ENCODE measurements around the gene USP3. TPM values are rescaled to one million over a fixed set of nuclear protein-coding genes. Genes with fewer than 3 reads are reported as not detected.

USP3 gene
- total RNA-seq, 1 donor from 2014 or later, result 46.3 TPM

DNA sequence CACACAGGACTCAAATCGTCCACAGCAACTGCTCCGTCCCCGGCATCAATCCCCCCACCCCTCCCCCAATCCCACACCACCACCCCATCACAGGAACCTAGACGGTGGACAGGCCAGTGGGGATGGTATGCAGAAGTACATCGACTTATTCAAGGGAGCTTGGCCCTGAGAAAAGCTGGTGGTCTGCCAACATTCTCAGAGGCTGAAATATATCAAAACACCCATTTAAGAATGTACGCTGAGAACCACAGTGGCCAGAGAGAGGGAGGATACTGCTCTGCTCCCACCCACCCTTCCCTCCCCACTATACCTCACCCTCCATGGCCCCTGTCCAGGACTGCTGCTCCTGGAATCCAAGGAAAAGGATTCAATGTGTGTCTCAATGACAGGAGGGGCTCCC is 12.4 kb upstream of the USP3 start:
- H3K27me3 ChIP-seq (ENCODE audit: control insufficient read depth, insufficient read depth, low read length), result no peaks in the 10 kb centered on the region
- no peak for DNase-seq (ENCODE audit: low read depth)
- no peak overlapping the region for H3K4me3 ChIP-seq (ENCODE audit: low read depth, low read length)
- TF ChIP-seq, protein P1, sequence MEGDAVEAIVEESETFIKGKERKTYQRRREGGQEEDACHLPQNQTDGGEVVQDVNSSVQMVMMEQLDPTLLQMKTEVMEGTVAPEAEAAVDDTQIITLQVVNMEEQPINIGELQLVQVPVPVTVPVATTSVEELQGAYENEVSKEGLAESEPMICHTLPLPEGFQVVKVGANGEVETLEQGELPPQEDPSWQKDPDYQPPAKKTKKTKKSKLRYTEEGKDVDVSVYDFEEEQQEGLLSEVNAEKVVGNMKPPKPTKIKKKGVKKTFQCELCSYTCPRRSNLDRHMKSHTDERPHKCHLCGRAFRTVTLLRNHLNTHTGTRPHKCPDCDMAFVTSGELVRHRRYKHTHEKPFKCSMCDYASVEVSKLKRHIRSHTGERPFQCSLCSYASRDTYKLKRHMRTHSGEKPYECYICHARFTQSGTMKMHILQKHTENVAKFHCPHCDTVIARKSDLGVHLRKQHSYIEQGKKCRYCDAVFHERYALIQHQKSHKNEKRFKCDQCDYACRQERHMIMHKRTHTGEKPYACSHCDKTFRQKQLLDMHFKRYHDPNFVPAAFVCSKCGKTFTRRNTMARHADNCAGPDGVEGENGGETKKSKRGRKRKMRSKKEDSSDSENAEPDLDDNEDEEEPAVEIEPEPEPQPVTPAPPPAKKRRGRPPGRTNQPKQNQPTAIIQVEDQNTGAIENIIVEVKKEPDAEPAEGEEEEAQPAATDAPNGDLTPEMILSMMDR (IDR thresholded peaks at IDR 0.05; ENCODE audit: insufficient read depth, low read length, poor library complexity, severe bottlenecking), result no peak
- H3K36me3 ChIP-seq (ENCODE audit: control insufficient read depth, insufficient read depth, low read length), result no peaks in the 10 kb centered on the region

DNA sequence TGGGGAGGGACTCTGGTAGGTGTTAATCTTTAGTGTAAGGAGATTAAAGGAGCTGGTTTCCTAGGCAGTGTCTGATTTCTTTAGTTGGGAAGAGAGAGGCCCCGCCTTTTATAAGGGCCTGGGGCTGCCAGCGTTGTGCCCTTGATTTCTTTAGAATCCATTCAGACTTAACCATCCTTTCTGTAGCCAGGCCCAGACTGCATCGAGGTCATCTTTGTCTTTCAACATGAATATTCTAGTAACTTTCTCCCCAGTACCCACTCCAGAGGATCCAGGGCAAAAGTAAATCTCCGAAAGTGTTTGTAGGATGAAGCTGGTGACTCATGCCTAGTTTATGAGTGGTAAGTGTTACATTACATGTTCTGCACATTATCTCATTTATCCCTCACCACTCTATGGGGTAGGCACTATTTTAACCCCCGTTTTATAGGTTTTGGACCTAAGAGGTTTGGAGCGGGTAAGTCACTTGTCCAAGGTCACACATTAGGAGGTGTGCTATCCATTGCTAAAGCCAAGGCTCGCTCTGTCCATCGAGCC is 11.8 kb upstream of the USP3 start:
- TF ChIP-seq, protein P1 (IDR thresholded peaks at IDR 0.05; ENCODE audit: insufficient read depth, low read length, poor library complexity, severe bottlenecking), result no peak
- DNase-seq (ENCODE audit: low read depth), result no peak
- H3K4me3 ChIP-seq (ENCODE audit: low read depth, low read length), result no peak overlapping the region
- no peaks in the 10 kb centered on the region for H3K36me3 ChIP-seq (ENCODE audit: control insufficient read depth, insufficient read depth, low read length)
- no peaks in the 10 kb centered on the region for H3K27me3 ChIP-seq (ENCODE audit: control insufficient read depth, insufficient read depth, low read length)

DNA sequence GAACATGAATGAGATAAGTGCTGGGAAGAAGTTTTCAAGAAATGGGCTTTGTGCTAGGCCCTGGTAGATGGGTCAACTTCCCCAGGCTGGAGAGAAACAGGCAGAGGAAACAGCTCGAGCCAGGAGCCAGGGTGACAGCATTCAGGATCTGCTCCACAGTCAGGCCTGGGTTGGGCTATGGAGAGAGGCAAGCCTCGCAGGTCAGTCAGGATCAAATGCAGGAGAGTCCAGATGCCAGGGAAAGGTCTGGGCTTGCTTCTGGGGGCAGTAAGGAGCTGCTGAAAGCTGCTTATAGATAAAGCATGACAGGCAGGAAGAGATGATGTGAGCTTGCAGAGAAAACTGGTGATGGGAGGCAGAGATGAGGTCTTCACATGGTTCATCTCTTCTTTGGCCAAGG is 11.0 kb upstream of the USP3 start:
- no peak for DNase-seq (ENCODE audit: low read depth)
- Histone ChIP-seq H3K27me3 (ENCODE audit: control insufficient read depth, insufficient read depth, low read length) (no peaks in the 10 kb centered on the region), H3K4me3 (ENCODE audit: low read depth, low read length) (no peak overlapping the region), H3K36me3 (ENCODE audit: control insufficient read depth, insufficient read depth, low read length) (no peaks in the 10 kb centered on the region)
- TF ChIP-seq, protein P1 (IDR thresholded peaks at IDR 0.05; ENCODE audit: insufficient read depth, low read length, poor library complexity, severe bottlenecking), result no peak

DNA sequence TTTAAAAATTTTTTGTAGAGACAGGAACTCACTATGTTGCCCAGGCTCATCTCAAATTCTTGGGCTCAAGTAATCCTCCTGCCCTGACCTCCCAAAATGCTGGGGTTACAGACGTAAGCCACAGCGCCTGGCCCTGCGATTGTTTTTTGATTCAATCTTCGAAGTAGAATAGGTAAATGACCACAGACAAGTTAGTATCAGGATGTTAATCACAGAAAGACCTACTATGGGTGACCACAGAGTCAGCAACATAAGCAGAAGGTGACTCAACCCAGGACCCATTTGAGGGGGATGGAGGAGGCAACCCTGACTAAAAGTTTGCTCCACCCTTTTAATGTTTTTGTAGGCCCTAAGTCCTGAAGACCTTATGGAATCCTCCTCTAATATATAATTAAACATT is 10.0 kb upstream of the USP3 start:
- Histone ChIP-seq H3K36me3 (ENCODE audit: control insufficient read depth, insufficient read depth, low read length) (no peaks in the 10 kb centered on the region), H3K4me3 (ENCODE audit: low read depth, low read length) (no peak overlapping the region), H3K27me3 (ENCODE audit: control insufficient read depth, insufficient read depth, low read length) (no peaks in the 10 kb centered on the region)
- no peak for DNase-seq (ENCODE audit: low read depth)
- TF ChIP-seq, protein P1 (IDR thresholded peaks at IDR 0.05; ENCODE audit: insufficient read depth, low read length, poor library complexity, severe bottlenecking), result no peak

DNA sequence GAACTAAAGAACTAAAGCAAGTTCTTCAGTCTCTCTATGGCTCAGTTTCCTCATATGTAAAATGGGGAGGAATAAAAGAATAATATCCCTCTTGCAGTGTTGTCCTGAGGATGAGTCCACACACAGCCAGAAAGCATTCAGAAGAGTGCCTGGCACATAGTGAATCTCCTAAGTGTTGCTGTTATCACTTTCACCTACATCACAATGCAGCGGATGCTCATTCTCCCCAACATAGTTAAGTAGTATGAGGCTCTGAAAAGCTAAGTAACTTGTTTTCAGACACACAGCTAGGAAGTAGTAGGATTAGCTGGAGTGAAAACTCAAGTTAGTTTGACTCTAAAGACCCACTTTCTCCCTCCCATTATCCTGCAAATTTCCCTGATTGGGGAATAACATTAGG is 9.1 kb upstream of the USP3 start:
- TF ChIP-seq, protein P1 (IDR thresholded peaks at IDR 0.05; ENCODE audit: insufficient read depth, low read length, poor library complexity, severe bottlenecking), result no peak
- Histone ChIP-seq H3K27me3 (ENCODE audit: control insufficient read depth, insufficient read depth, low read length) (no peaks in the 10 kb centered on the region), H3K36me3 (ENCODE audit: control insufficient read depth, insufficient read depth, low read length) (no peaks in the 10 kb centered on the region), H3K4me3 (ENCODE audit: low read depth, low read length) (no peak overlapping the region)
- DNase-seq (ENCODE audit: low read depth), result no peak

DNA sequence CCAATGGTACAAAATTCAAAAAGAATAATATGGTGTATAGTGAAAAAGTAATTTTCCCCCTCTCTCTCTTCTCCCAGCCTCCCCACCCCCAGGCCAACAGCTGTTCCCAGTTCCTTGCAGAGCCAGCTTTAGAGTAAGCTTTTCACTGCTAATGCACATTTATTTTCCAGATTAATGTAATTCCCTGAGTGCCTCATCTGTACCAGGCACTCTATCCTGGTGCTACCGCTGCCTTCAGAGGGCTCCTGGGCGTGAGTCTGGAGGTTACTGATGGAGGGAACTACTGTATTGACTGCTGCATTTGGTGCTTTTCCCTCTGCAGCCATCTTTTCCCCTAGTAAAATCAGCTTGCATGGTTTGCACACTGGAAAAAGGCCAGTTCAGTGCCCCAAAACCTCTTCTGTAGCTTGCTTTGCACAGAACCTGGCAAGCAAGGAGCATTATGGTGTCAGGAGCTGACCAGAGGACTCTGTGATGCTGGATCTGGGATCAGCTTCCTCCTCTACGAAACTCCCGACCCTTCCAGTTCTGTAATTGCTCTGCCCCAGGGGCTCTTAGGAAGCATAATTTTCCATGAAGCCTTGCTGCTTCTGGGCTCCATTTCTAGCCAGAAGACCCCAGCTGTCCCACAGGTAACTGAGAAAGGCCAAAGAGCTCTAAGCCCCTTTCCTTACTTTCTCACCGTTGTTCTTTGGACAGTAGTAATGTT is 8.5 kb upstream of the USP3 start:
- Histone ChIP-seq H3K4me3 (ENCODE audit: low read depth, low read length) (no peak overlapping the region), H3K27me3 (ENCODE audit: control insufficient read depth, insufficient read depth, low read length) (no peaks in the 10 kb centered on the region), H3K36me3 (ENCODE audit: control insufficient read depth, insufficient read depth, low read length) (no peaks in the 10 kb centered on the region)
- DNase-seq (ENCODE audit: low read depth), result no peak
- TF ChIP-seq, protein P1 (IDR thresholded peaks at IDR 0.05; ENCODE audit: insufficient read depth, low read length, poor library complexity, severe bottlenecking), result no peak
